Measurements from ENCODE around the gene KNL1.
"Not testable (repeated sequence)": the region's sequence is repeated elsewhere in the genome, so short reads cannot be mapped to it uniquely, and the experiment has no call there.

KNL1 gene

GRCh38 chr15:40647523-40647922 lies 53.5 kb downstream of the KNL1 start:
- H3K4me3 ChIP-seq (ENCODE audit: low read depth, low read length) = no peak overlapping the region
- DNase-seq (ENCODE audit: low read depth) = no peak
- no peak for TF ChIP-seq CTCF (conservative IDR thresholded peaks at IDR 0.05; ENCODE audit: low read depth, low read length)

DNA sequence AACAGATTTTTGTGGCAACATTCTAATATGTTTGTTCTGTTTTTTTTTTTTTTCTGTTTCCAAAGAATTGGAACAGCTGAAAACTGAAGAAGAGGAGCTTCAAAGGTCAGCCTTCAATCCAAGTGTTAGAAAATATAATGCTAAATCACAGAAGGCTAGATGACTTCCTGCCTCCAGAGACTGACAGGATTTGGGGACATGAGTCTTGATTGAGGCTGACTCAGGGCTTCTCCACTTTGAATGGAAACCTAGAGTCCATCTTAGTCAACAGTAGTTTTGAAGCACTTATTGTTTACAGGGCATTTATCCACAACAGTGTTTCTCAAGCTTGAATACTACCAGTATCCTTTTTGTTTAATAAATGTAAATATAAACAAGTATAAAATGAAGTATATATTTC lies 56.4 kb downstream of the KNL1 start:
- H3K4me3 ChIP-seq (ENCODE audit: low read depth, low read length) = no peak overlapping the region
- DNase-seq (ENCODE audit: low read depth) = no peak
- no peak for TF ChIP-seq CTCF (conservative IDR thresholded peaks at IDR 0.05; ENCODE audit: low read depth, low read length)

DNA sequence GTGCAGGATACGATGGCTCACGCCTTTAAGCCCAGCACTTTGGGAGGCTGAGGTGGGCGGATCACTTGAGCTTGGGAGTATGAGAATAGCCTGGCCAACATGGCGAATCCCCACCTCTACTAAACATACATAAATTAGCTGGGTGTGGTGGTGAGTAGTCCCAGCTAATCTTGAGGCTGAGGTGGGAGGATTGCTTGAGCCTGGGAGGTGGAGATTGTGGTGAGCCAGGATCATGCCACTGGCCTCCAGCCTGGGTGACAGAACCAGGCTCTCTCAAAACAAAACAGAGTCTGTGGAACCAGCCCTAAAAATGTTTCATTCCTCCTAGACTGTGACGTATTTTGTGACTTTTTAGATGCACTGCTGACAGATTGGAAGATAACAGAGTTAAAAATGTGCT lies 66.6 kb downstream of the KNL1 start:
- H3K4me3 ChIP-seq (ENCODE audit: low read depth, low read length) = no peak overlapping the region
- DNase-seq (ENCODE audit: low read depth) = no peak
- TF ChIP-seq CTCF (conservative IDR thresholded peaks at IDR 0.05; ENCODE audit: low read depth, low read length) = no peak

GRCh38 chr15:40664909-40665308 lies 70.9 kb downstream of the KNL1 start:
- DNase-seq (ENCODE audit: low read depth) = no peak
- H3K4me3 ChIP-seq (ENCODE audit: low read depth, low read length) = no peak overlapping the region
- no peak for TF ChIP-seq CTCF (conservative IDR thresholded peaks at IDR 0.05; ENCODE audit: low read depth, low read length)

DNA sequence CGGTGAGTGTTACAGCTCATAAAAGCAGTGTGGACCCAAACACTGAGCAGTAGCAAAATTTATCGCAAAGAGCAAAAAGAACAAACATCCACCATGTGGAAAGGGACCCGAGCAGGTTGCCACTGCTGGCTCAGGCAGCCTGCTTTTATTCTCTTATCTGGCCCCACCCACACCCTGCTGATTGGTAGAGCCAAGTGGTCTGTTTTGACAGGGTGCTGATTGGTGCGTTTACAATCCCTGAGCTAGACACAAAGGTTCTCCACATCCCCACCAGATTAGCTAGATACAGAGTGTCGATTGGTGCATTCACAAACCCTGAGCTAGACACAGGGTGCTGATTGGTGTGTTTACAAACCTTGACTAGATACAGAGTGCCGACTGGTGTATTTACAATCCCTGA lies 82.2 kb downstream of the KNL1 start:
- DNase-seq (ENCODE audit: low read depth); H3K4me3 ChIP-seq (ENCODE audit: low read depth, low read length): not testable (repeated sequence)

DNA sequence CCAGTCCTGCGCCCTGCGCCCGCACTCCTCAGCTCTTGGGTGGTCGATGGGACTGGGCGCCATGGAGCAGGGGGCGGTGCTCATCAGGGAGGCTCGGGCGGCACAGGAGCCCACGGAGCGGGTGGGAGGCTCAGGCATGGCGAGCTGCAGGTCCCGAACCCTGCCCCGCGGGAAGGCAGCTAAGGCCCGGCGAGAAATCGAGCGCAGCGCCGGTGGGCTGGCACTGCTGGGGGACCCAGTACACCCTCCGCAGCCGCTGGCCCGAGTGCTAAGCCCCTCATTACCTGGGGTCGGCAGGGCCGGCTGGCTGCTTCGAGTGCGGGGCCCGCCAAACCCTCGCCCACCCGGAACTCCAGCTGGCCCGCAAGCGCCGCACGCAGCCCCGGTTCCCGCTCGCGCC lies 82.9 kb downstream of the KNL1 start:
- not testable (repeated sequence) for H3K4me3 ChIP-seq (ENCODE audit: low read depth, low read length); DNase-seq (ENCODE audit: low read depth)

DNA sequence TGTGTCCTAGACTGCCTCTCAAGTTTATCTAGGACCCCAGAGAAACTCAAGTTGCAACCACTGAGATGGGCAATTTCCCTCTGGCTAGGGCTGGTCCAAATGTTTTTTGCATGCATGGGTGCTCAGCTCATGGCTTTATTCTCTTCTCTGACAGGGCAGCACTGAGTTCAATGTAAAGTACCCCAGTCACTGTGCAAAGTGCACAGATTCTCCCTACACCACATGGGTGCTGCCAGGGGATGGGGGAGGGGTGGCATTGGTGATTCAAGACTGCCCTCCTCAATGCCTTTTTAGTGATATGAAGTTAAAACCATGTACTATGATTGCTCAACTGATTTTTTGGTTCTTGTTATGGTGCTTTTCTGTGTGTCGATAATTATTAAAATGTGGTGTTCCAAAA lies 86.1 kb downstream of the KNL1 start:
- no peak overlapping the region for H3K4me3 ChIP-seq (ENCODE audit: low read depth, low read length)
- TF ChIP-seq CTCF (conservative IDR thresholded peaks at IDR 0.05; ENCODE audit: low read depth, low read length) = no peak
- DNase-seq (ENCODE audit: low read depth) = no peak

- H3K4me3 ChIP-seq (ENCODE audit: low read depth, low read length); DNase-seq (ENCODE audit: low read depth): not testable (repeated sequence)
Observed at GRCh38 chr15:40680959-40681358, 86.9 kb downstream of the KNL1 start.

- TF ChIP-seq CTCF (conservative IDR thresholded peaks at IDR 0.05; ENCODE audit: low read depth, low read length) = no peak
- no peak for DNase-seq (ENCODE audit: low read depth)
- no peak overlapping the region for H3K4me3 ChIP-seq (ENCODE audit: low read depth, low read length)
Observed at GRCh38 chr15:40684381-40684780, 90.3 kb downstream of the KNL1 start.
